ENCODE results near the gene NME9.

DNA sequence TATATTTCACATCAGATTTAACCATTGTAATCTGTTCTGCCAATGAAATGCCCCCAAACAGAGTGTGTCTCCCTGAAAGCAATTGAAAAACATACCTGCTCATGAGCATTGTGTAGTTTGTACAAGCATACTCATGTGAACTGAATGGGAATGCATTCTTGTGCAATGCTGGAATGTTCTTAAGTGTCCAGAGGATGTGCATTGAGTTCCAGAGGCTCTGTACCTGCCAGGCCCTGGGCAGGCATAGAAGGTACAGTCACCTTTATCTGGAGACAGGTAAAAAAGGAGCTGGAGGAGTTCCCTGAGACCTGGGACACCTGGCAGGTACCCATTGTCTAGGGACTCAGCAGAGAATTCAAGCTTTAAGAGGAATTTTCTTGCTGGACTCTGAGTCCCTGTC, 21.5 kb upstream of the NME9 start:
- TF ChIP-seq POLR2A (IDR thresholded peaks at IDR 0.05; ENCODE audit: low read depth, low read length), result no peak
- no peak for TF ChIP-seq CTCF (conservative IDR thresholded peaks at IDR 0.05; ENCODE audit: low read depth, low read length)
- TF ChIP-seq SMC3 (IDR thresholded peaks at IDR 0.05; ENCODE audit: low read depth, low read length), result no peak
- peak; percentile 76 for TF ChIP-seq CEBPB (IDR thresholded peaks at IDR 0.05; ENCODE audit: low read depth, low read length)
- no peak for TF ChIP-seq MAZ (IDR thresholded peaks at IDR 0.05; ENCODE audit: borderline replicate concordance, low read depth, low read length)
- TF ChIP-seq RCOR1 (IDR thresholded peaks at IDR 0.05; ENCODE audit: insufficient replicate concordance, low read length), result no peak
- no peak for TF ChIP-seq MXI1 (IDR thresholded peaks at IDR 0.05; ENCODE audit: borderline replicate concordance, low read depth, low read length)
- no peak for TF ChIP-seq ELK1 (IDR thresholded peaks at IDR 0.05; ENCODE audit: borderline replicate concordance, low read depth, low read length)
- TF ChIP-seq MAFK (IDR thresholded peaks at IDR 0.05; ENCODE audit: low read depth, low read length), result no peak
- TF ChIP-seq, protein P1, sequence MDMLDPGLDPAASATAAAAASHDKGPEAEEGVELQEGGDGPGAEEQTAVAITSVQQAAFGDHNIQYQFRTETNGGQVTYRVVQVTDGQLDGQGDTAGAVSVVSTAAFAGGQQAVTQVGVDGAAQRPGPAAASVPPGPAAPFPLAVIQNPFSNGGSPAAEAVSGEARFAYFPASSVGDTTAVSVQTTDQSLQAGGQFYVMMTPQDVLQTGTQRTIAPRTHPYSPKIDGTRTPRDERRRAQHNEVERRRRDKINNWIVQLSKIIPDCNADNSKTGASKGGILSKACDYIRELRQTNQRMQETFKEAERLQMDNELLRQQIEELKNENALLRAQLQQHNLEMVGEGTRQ (IDR thresholded peaks at IDR 0.05; ENCODE audit: low read depth, low read length), result no peak
- TF ChIP-seq BHLHE40 (IDR thresholded peaks at IDR 0.05; ENCODE audit: low read depth, low read length), result no peak
- TF ChIP-seq RAD21 (IDR thresholded peaks at IDR 0.05; ENCODE audit: low read length), result no peak

Data from IMR-90 (cell line).